Head of caudate nucleus (tissue), 42 donors: ENCODE data around the gene BCO2.
A peak's percentile ranks its signal among the peaks of the same experiment; 100 is the strongest.
"Not testable (repeated sequence)": the region's sequence is repeated elsewhere in the genome, so short reads cannot be mapped to it uniquely, and the experiment has no call there.

ENCODE experiments used
- DNase-seq, 42 donors: peaks; one replicate each; pipeline versions ENCODE4 v3.0.0 to v3.0.0-alpha.2; 2020 to 2021; ENCODE audit warnings: mixed read lengths in 7 of 42
- intact Hi-C: fragments of 100-400 bp; cut with DNase I; formaldehyde crosslinking; loops from one replicate; pipeline ENCODE4 v1.15.0; 2022

BCO2 gene

DNA sequence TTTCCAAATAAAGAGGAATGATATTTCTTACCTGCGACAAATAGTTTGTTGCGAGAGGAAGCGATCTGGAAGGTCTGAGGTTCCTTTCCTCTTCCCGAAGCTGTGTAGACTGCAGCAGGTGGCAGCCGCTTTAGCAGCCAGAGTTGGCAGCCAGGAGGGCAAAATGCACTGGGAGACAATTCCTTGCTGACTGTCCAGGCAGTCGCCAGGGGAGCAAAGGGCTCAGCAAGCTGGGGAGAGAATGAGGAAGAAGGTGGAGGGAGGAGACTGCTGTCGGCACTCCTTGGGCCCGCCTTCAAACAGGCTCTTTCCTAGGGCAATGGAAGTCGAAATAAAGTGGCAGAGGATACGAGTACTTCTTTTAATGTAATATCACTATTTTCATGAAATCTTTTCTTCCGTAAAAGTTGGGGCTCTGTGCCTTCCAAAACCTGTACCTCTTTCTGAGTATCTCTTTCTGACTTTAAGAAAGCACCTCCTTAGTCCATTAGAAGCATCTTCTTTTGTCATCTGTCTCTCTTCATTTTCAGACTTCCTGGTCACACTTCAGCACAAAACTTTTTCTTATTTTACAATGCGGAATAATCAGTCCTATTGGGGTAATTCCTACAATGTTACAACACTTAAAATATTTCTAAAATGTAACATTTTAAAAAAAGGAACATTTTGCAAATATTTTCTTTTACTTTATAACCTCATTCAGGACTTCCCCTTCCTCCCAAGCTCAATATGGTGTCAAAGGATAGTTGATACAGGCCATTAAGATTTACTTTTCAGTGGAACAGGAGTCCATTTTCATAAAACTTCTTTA lies 11.2 kb upstream of the BCO2 start, which contains the start of gene IL18:
Gene IL18 (minus strand): TSS at position 220 of the 811 bp plus-strand sequence. CDS start 9,041 bp downstream, outside the sequence.
- intact Hi-C loops = no loop called here
- peak in 23 of 42 donors; percentile 7 to 59 (median 28) for DNase-seq

DNA sequence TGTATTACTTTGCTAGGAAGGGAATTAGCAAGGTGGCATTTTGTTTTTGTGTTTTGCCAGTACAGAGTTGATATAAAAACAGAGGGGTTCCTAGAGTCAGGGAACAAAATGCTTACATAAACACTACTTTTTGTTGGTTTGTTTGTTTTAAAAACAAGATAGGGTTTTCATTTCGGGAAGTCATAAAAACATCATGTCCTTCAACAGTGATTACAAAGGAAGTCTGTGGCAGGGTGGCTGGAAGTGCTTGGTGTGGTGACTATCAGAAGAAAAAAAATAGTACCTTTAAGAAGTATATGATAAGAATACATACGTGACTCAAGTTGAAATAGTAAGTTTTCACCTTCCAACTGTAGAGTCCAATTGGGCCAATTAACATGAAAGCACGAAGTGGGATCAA lies 10.3 kb upstream of the BCO2 start:
- intact Hi-C loops = loop anchor here (5.0 kb wide), 1 partner anchor 43 kb away; no protein-coding TSS in a partner anchor
- no peak for DNase-seq

DNA sequence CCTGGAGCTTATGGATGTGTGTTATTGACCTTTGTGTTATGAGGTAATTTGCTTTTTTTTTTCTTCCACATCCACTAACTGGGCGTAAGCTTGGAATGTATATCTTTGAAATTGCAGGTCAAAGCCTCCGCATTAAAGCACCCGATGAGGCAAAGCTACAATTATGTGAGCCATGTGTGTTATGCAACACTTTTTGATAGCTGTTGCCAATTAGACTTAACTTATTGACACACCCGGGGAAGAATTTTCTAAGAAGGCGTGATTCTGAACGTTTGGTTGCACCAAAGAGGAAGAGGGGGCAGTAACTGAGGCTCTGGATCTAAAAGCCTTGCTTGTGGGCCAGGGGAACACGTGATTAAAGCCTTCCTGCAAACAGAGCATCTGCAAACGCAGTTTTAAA lies 8.8 kb upstream of the BCO2 start:
- peak in 9 of 42 donors; percentile 9 to 62 (median 36) for DNase-seq
- intact Hi-C loops = loop anchor here (5.0 kb wide), 1 partner anchor 44 kb away; no protein-coding TSS in a partner anchor

DNA sequence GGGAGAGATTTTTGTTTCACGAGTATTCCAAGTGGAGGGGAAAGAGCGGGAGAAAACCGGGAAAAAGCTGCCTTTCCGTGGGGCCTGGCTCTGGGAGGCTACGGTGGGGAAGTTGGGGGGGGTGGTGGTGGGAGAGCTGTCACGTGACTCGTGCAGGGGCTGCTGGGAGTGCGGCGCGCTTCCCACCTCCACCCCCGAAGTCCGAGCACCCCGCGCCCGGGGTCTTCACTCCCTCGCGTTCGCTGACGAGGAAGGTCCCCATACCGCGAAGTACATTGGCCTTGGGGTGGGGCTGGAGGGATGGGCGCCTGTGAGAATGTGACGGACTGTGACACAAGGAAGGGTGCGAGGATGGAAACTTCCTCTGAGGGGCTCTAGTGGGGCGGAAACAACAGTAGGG lies 8.2 kb upstream of the BCO2 start, which contains the start of gene TEX12:
Gene TEX12 (plus strand): TSS at position 228 of the 400 bp plus-strand sequence. CDS start 1,897 bp downstream, outside the sequence.
- intact Hi-C loops = loop anchor here (5.0 kb wide), 1 partner anchor 45 kb away; no protein-coding TSS in a partner anchor
- no peak for DNase-seq

DNA sequence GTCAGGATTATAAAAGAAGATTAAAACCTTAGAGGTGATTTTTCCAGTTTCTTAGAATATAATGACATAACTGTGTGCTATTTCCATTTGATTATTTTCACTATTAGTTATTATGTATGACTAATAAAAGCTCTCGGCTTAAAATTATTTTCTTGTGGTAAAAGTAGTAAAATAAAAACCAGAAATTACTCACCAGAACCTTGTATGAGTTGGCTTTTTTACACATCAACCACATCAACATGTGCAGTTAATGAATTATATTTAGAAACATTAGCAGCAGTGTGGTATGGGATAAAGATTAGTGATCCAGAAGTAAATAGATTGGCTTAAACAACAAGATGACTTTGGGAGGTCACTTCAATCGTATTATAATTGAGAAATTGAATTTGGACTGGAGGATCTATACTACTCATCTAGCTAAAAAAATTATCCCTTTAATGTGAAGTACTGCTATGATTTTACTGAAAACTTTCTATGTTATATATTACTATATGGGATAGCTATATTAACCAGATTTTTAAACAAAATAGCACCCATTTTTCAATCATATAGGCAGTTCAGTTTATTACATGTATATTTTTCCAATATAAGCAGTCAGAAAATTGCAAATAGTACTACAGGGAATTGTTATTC lies 2.8 kb upstream of the BCO2 start:
- DNase-seq = no peak
- intact Hi-C loops = no loop called here

DNA sequence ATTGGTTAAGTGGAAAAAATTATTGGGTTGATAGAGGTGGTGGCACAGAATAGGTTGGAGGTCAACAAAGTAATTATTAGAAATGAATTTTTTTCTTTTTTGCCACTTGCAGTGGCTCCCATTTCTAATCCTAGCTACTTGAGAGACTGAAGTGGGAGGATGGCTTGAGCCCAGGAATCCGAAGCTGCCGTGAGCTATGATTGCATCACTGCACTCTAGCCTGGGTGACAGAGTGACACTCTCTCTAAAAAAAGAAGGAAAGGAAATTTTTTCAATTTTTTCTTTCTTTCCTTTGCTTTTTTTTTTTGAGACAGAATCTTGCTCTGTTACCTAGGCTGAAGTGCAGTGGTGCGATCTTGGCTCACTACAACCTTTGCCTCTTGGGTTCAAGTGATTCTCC lies 2.2 kb upstream of the BCO2 start:
- intact Hi-C loops = no loop called here
- DNase-seq = peak in 10 of 42 donors; percentile 13 to 64 (median 35)

DNA sequence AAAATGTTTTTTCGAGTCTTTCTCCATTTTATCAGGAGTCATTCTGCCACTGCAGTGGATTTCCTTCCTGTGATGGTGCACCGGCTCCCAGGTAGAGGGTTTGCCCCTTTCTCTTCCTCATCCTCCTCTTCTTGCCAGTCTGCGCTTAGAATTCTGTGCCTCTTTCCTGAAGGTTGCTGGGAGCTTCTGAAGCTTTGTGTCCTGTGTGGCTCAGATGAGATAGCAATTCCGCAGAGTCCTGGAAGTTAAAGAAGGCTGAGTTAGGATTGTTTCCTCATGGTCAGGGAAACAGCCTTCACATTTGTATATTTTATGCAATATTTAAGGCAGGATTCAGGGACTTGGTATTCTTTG lies 264 bp downstream of the BCO2 start:
- peak in 6 of 42 donors; percentile 15 to 49 (median 20) for DNase-seq
- intact Hi-C loops = loop anchor here (5.0 kb wide), 1 partner anchor 63 kb away; no protein-coding TSS in a partner anchor

DNA sequence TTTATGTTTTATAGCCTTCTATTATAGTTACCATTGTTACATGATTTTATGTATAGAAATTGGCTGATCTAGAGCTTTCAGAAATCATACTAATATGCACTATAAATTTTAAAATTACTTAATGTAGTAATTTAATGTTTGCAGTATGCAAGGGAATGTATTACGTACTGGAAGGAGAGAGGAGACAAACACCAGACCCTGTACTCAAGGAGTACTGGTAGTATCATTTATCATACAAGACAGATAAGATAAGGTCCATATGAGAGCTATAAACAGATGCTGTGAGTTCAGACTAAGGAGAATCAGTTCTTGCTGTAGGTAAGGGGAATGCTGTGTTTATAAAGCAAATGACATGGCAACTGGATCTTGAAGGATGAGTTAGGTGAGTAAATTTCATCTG lies 765 bp downstream of the BCO2 start:
- intact Hi-C loops = loop anchor here (5.0 kb wide), 1 partner anchor 64 kb away; no protein-coding TSS in a partner anchor
- DNase-seq = no peak

DNA sequence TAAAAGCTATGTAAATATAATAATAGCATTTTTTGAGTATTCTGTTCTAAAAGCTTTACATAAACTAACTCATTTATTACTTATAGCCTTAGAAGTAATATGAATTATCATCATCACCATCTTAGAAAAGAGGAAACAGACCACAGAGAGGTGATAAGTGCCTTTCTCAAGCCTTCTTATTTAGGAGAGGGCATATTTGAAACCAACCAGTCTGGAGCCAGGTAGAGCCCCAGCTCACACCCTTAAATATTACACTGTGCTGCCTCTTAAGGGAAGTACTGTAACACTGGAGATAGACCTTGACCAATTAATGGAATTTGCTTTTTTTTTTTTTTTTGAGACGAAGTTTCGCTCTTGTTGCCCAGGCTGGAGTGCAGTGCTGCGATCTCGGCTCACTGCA lies 2.3 kb downstream of the BCO2 start:
- intact Hi-C loops = loop anchor here (5.0 kb wide), 1 partner anchor 65 kb away; no protein-coding TSS in a partner anchor

DNA sequence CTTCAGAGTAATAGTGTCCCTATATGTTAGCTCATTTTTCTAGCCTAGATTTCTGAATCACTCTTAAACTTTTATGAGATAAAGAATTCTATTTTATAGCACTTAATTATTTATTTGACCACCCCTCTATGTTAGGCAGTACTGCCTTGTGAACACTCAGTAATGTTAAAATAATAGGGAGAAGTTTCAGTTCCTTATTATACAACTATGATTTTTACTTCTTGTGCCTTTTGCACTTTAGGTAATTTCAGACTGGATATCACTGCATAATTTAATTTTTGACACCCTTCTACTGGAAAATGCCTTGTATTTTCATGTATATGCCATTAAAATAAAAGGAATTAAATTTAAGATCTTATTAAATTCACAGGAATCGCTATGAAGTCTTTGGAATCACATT lies 3.1 kb downstream of the BCO2 start:
- DNase-seq = no peak
- intact Hi-C loops = loop anchor here (5.0 kb wide), 1 partner anchor 66 kb away; no protein-coding TSS in a partner anchor

More for the DNA sequence above, 2.3 kb downstream of the BCO2 start:
- DNase-seq = no peak

DNA sequence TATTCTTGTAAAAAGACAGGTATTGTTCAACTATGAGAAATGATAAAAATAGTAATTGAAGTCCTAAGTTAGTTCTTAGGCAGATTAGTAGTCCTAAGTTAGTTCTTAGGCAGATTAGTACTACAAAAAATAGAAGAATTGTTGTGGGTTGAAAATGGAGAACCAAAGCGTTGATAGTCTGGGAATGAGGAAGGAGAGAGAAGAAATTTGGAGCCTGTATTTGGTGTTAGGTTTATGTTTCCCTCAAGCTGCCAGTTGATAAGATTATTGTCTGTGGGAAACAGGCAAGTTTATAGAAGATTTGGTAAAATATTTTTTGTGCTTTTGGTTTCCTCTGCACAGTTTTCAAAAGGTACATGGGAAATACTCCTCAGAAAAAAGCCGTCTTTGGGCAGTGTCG lies 3.6 kb downstream of the BCO2 start:
- intact Hi-C loops = loop anchor here (5.0 kb wide), 1 partner anchor 67 kb away; no protein-coding TSS in a partner anchor

DNA sequence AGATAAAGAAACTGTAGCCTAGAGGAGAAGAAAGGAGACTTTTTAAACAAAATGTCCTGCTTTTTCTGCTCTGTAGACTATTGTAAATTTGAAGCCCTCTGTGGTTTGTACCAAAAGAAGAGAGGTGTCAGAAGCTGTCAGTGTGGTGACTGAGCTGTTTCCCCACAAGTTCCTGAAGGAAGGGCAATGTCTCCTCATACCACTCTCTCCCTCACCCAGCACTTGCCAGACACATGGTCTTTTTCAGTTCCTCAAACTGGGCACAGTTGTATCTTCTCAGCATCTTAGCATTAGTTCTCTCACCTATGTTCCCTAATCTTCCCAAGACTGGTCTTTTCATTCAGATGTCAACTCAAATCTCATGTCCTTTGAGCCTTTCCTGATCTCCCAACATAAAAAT lies 4.3 kb downstream of the BCO2 start:
- intact Hi-C loops = loop anchor here (5.0 kb wide), 1 partner anchor 67 kb away; no protein-coding TSS in a partner anchor
- peak in 14 of 42 donors; percentile 15 to 48 (median 23) for DNase-seq

More for the DNA sequence above, 3.6 kb downstream of the BCO2 start:
- no peak for DNase-seq

DNA sequence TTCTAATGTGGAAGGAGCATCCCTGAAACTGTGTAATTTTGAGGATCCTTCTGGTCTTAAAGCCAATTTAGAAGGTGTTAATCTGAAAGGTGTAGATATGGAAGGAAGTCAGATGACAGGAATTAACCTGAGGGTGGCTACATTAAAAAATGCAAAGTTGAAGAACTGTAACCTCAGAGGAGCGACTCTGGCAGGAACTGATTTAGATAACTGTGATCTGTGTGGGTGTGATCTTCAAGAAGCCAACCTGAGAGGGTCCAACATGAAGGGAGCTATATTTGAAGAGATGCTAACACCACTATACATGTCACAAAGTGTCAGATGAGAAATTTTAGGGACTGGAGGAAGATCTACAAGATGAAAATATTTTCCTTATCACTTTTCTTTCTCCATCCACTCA lies 7.6 kb downstream of the BCO2 start:
- DNase-seq = no peak
- intact Hi-C loops = no loop called here

DNA sequence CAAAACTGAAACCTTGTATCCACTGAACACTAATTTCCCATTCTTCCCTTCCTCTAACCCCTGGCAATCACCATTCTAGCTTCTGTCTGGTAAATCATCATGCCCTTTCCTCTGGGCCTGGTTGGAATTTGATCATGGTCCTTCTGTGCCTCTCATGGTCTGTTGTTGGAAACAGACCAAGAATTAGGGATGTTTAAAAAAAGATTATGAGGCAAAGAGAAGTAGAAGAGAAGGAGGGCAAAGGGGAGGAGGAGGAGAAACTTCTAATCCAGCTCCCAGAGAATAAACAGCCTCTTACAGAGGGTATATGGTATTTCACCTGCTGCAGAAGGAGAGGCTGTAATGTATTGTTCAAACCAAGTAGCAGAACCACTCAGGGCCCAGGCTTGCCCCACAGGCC lies 10.6 kb downstream of the BCO2 start:
- DNase-seq = no peak
- intact Hi-C loops = no loop called here

DNA sequence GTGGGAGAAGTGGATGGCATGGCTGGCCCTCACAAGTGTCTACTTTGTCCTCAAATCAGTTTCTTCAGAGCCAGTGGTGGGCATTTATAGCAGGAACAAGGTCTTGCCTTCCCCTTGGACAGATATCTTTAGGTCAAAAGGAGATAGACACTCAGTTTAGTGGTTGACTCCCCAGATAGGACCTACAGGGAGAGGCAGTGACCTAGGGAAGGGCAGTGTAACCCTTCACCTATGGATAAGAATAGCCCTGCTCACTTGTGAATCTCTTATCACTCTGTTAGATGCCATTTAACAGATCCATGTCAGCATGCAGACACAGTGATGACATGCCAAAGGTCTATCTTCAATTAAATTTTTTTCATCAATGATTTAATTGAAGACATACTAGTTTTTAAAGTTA lies 11.0 kb downstream of the BCO2 start:
- intact Hi-C loops = no loop called here
- DNase-seq = no peak

DNA sequence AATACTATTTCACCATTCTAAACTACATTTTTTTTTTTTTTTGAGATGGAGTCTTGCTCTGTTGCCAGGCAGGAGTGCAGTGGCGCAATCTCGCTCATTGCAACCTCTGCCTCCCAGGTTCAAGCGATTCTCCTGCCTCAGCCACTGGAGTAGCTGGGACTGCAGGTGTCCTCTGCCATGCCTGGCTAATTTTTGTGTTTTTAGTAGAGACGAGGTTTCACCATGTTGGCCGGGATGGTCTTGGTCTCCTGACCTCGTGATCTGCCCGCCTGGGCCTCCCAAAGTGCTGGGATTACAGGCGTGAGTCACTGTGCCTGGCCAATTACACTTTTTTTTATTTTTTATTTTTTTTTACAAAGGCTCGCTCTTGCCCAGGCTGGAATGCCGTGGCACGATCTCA lies 19.8 kb downstream of the BCO2 start:
- DNase-seq, intact Hi-C loops: not testable (repeated sequence)

DNA sequence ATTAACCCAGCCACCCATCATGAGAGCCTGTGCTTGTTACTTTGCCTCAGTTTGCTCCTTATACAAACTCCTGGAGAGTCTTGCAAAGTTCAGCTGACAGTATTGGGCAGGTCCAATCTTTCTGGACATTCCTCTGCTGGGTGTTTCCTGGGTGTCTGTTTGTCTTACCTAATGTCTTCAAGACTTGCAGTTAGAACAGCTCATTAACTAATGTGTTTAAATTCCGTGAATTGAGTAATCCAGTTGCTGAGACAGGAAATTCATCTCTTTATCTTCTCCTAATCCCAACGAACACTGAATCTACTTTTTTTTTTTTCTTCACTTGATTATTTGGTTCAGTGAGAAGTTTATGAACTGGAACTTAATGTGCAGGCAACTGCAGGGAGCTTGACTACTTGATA lies 20.6 kb downstream of the BCO2 start:
- DNase-seq = no peak
- intact Hi-C loops = no loop called here

DNA sequence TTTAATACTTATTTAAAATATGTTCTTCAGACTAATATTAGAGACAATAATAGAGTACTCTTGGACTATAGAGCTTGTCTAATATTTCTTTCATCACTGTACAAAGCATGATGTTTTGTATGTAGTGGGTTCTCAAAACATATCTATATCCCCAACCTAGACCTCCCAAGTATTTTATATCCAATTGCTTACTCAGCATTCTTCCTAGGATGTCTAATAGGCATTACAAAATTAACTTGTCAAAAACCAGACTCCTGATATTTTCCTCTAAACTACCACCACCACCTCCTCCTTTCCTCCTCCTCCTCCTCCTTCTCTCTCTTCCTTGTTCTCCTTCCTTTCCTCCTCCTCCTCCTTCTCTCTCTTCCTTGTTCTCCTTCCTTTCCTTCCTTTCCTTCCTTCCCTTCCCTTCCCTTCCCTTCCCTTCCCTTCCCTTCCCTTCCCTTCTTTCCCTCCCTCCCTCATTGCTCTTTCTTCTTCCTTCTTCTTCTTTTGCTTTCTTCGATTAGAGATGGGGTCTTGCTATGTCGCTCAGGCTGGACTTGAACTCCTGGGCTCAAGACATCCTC lies 21.3 kb downstream of the BCO2 start:
- intact Hi-C loops = no loop called here
- no peak for DNase-seq

DNA sequence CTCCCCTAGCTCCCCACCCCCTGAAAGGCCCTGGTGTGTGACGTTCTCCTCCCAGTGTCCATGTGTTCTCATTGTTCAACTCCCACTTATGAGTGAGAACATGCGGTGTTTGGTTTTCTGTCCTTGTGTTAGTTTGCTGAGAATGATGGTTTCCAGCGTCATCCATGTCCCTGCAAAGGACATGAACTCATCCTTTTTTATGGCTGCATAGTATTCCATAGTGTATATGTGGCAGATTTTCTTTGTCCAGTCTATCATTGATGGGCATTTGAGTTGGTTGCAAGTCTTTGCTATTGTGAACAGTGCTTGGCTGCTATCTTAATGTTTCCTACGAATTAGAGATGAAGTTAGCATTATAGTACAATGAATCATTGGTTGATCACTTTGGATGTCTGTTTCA lies 23.8 kb downstream of the BCO2 start:
- intact Hi-C loops = not testable (repeated sequence)

More for the DNA sequence above, 23.8 kb downstream of the BCO2 start:
- DNase-seq = not testable (repeated sequence)
